UCSD-AML1 (cell line): Measurements from ENCODE around the gene C1orf53.
A peak's percentile ranks its signal among the peaks of the same experiment; 100 is the strongest.
"Not testable (repeated sequence)": the region's sequence is repeated elsewhere in the genome, so short reads cannot be mapped to it uniquely, and the experiment has no call there.

Experiments
- DNase-seq: peaks from one replicate; lab custom pipeline; 2025; ENCODE audit not compliant: unreplicated experiment; lab: John Stamatoyannopoulos, UW

The C1orf53 gene

DNA sequence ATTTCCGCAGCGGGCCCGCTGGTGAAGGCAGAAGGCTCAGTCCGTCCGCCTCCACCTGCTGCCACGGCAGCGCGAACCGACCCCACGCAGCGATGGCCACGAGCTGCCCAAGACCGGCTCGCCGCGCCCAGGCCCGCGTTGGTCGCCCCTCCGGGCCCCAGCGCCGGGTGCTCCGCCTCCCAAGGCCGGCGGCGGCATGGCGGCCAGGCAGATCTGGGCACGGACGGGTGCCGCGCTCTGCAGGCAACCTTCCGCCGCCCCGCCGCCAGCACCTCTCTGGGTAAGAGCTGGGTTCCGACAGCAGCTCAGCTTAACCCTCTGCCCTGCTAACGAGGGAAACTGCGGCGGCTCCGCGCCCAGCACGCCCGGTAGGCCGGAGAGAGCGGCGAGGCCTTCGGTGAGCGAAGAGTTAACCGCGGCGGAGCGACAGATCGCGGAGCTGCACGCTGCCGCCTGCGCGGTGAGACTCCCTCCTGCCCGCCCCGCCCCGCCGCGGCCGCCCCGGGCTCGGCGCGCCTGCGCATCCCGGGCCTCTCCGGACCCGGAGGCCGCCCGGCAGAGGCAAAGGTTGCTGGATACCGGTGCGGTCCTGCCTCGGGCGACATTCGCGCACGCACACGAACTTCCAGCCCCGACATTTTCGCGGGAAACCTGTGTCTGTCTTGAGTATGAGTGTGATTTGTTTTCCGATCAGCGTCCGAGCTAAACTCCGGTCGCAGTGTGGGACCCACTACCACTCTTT is at the start of gene C1orf53:
Gene C1orf53 (plus strand): TSS at position 177 of the 742 bp plus-strand sequence. CDS start 20 bp downstream, at position 197.
- DNase-seq, result peak; percentile 88

- DNase-seq, result not testable (repeated sequence)
Observed at GRCh38 chr1:197855751-197856150, 46.7 kb upstream of the C1orf53 start.

DNA sequence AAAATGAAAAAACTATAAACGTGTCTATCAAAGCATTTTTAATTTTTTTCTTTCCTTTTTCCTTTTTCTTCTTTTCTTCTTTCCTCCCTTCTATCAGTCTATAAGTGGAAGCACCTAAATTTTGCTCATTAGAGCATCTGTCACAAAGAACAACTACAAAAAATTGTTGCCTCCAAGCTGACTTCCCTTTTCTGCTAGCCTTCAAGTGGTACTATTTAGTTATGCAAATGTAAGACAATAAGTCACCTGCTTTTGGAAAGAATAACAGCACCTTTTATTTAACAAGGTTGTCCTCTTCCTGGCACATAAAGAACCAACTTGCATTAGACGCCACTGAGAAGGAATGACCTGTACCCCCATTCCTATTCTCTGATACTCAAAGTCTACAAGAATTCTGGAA is 45.0 kb upstream of the C1orf53 start:
- DNase-seq, result no peak

DNA sequence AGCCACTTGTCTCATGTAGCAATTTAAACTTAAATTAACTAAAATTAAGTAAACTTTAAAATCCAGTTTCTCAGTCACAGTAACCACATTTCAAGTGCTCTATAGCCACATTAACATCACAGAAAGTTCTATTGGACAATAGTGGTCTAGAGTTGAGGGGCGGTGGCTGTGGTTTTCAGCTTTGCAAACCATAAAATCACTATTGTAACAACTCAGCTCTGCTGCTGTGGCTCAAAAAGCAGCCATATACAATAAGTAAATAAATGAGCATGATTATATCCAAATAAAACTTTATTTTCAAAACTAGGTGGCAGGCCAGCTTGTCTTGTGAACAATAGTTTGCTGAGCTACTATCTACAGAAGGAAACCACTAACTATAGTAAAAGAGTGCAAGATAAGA is 43.4 kb upstream of the C1orf53 start:
- DNase-seq, result no peak

GRCh38 chr1:197862221-197862620 is 40.2 kb upstream of the C1orf53 start:
- no peak for DNase-seq

- DNase-seq, result no peak
Observed at GRCh38 chr1:197862671-197863070, 39.8 kb upstream of the C1orf53 start.

- DNase-seq, result no peak
Observed at GRCh38 chr1:197865809-197866208, 36.6 kb upstream of the C1orf53 start.

DNA sequence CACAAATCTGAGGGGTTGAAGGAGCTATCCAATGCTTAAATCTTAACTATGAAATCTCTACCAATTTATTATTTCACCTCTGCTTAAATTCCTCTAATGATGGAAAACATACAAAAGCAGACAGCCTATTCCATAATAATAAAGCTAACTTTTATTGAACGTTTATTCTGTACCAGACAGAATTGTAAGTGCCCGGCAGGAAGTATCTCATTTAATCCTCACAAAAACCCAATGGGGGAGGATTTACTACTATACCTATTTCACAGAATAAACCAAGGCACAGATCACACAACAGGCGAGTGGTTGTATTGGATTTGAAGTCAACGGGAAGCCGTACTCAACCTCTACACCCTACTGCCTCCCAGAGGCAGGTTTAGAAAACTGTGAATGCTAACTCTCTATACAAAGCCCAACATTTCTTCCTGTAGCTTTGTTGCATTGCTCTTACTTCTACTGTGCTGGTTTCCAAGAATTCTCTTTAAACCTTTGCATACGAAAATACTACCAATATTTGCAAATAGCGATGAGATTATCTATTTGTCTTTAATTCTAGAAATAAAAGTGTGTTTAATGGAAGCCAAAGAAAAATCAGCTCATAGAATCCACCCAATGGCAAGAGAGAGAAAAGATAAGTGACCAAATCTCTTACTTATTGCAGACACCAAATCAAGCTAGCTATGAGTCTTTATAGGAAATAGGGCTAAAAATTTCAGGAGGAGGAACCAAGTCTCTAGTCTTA is 33.5 kb upstream of the C1orf53 start:
- peak; percentile 10 for DNase-seq

GRCh38 chr1:197869490-197870077 is 32.8 kb upstream of the C1orf53 start:
- DNase-seq, result no peak

DNA sequence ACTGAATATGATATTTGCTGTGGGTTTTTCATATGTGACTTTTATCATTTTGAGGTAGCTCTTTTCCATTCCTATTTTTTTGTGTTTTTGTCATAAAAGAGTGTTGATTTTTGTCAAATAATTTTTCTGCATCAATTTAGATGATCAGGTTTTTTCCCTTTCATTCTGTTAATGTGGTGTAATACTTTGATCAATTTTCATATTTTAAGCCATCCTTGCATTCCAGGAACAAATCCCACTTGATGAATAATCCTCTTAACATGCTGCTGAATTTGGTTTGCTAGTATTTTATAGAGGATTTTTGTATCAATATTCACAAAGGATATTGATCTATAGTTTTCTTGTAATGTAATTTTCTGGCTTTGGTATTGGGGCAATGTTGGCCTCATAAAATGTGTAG is 25.5 kb upstream of the C1orf53 start:
- no peak for DNase-seq

GRCh38 chr1:197880385-197880784 is 22.0 kb upstream of the C1orf53 start:
- DNase-seq, result not testable (repeated sequence)

GRCh38 chr1:197882241-197882640 is 20.2 kb upstream of the C1orf53 start:
- not testable (repeated sequence) for DNase-seq

DNA sequence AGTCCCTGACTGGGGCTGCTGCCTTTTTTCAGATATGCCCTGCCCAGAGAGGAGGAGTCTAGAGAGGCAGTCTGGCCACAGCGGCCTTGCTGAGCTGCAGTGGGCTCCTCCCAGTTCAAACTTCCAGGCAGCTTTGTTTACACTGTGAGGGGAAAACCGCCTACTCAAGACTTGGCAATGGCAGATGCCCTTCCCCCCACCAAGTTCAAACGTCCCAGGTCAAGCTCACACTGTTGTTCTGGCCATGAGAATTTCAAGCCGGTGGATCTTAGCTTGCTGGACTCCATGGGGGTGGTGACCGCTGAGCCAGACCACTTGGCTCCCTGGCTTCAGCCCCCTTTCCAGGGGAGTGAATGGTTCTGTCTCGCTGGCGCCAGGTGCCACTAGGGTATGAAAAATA is 18.3 kb upstream of the C1orf53 start:
- no peak for DNase-seq

GRCh38 chr1:197890936-197891335 is 11.5 kb upstream of the C1orf53 start:
- DNase-seq, result no peak

GRCh38 chr1:197892684-197893083 is 9.7 kb upstream of the C1orf53 start:
- no peak for DNase-seq

DNA sequence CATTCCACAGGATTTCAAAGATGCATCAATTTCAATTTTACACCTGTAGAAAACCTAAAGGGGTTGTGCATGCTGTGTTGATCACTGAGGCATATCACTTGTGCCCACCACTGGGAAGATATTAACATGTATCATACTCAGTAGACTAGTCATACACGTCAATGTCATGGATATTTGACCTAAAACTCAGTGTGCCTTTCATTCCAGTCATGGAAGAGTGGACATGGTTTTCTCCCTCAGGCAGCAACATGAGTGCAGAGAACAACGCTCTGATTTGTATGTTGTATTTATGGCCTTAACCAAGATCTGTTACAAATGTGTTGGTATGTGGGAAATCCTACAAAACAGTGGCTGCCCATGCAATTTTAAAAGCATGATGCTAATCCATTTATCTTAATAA is 6.1 kb upstream of the C1orf53 start:
- DNase-seq, result no peak

GRCh38 chr1:197899037-197899436 is 3.4 kb upstream of the C1orf53 start:
- no peak for DNase-seq

DNA sequence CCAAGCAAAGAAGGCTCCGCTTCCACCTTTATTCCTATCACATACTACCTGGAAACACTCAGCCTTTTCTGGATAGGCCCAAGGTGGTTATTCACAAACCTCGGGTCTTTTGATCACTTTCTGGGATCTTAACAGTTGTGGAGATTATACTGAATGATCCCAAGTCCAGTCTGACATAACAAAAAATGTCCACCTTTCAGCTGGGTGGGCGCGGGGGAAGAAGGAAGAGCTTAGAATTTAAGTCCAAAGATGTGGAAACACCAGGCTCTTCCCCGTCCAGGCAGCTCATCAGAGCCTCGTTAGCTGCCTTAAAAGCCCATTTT is 338 bp upstream of the C1orf53 start:
- DNase-seq, result no peak

DNA sequence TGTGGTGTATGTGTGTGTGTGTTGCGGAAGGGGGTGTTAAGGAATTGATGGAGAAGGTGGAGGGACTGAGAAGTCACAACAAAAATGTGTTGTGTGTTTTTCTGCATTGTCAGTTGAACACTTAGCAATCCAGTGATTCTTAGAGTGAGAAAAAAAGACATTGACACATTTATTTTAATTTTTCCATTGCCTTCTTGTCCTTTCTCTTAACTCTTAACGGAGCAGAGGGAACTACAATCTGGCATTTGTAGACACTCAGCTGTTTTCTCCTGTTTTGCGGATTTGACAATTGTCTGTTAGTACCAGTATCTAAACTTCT is 725 bp downstream of the C1orf53 start:
- DNase-seq, result no peak

- DNase-seq, result peak; percentile 5
Observed at GRCh38 chr1:197904126-197904787, 1.8 kb downstream of the C1orf53 start.

DNA sequence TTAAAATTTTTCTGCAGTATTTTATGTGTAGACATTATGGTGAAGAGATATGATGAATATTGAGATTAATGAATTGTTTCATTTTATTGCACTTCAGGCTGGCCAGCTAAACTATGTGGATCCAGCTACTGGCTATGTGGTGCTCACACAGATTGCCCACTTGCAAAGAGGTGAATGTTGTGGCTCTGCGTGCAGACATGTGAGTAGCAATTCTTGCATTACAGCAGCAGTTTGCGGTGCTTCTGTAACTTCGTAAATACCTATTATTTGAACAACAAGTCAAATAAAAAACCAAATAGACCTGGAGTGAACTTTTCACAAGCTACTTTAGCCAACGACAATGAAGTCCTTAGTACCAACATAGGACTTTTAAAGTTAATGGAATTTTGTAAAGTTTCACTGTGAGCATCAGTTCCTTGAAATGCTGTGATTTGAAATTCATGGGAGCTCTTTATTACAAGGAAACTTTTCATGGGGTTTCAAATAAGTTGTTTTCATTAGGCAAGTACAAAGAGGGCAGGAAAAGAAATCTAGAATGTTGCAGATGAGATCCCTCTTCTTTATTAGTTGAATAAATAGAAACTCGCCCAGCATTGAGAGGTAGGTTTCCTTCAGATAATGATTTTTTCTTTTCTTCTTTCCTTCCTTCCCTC is 3.4 kb downstream of the C1orf53 start:
- no peak for DNase-seq
